COLO829 (cell line): ENCODE measurements around the gene CNOT6.
"Not testable (repeated sequence)": the region's sequence is repeated elsewhere in the genome, so short reads cannot be mapped to it uniquely, and the experiment has no call there.

Experiments used
- DNase-seq: peaks from one replicate; pipeline ENCODE4 v3.0.0; 2012; ENCODE audit warnings: low spot score

The CNOT6 gene

DNA sequence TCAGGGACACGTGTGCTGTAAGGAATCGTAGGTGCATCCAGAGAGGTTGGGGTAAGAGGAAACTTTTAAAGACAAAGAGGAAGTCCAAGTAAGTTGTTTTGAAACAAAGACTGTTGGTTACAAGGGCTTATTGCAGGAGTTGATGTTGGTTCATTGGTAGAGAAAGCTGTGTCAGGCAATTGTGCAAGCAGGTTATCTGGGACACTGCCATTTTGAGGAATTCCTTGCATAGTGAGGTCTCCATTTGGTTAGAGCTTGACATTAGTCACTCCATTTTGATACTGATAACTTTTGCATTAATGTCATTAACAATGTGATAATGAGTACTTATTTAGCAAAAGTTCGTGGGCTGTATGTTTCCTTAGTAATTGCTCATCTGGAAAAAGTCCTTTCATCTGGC is 24.9 kb downstream of the CNOT6 start:
- no peak for DNase-seq

DNA sequence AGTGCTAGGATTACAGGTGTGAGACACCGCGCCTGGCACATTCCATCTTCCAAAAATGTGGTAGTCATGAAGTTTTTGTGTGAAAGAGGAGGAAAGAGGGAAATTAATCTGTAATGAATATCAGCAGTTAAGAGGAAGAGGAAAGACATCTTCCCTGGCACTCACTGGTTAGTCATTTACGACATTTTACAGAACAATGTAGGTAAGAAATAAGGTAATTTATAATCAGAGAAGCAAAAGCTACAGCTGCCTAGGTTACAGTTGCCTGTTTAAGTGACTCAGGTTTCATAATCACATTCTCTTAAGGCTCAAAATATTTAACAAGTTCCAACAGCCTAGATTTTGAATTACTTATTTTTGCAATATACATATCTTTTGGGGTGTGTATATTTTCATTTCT is 26.9 kb downstream of the CNOT6 start:
- DNase-seq: no peak

DNA sequence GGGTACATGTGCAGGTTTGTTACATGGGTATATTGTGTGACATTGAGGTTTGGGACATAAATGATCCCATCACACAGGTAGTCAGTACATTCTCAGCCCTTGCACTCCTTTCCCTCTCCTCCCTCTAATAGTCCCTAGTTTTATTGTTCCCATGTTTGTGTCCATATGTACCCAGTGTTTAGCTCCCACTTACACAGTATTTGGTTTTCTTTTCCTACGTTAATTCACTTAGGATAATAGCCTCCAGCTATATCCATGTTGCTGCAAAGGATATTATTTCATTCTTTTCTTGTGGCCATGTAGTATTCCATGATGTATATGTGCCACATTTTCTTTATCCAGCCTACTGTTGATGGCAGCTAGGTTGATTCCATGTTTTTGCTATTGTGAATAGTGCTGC is 27.4 kb downstream of the CNOT6 start:
- no peak for DNase-seq

DNA sequence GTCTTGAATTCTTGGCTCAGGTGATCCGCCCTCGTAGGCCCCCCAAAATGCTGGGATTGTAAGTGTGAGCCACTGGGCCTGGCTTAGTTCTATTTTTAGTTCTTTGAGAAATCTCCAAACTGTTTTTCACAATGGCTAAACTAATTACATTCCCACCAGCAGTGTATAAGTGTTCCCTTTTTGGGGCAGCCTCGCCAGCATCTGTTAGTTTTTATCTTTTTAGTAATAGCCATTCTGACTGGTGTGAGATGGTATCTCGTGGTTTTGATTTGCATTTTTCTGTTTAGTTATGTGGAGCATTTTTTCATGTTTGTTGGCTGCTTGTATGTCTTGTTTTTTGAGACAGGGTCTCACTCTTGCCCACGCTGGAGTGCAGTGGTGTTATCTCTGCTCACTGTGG is 28.2 kb downstream of the CNOT6 start:
- DNase-seq: no peak

DNA sequence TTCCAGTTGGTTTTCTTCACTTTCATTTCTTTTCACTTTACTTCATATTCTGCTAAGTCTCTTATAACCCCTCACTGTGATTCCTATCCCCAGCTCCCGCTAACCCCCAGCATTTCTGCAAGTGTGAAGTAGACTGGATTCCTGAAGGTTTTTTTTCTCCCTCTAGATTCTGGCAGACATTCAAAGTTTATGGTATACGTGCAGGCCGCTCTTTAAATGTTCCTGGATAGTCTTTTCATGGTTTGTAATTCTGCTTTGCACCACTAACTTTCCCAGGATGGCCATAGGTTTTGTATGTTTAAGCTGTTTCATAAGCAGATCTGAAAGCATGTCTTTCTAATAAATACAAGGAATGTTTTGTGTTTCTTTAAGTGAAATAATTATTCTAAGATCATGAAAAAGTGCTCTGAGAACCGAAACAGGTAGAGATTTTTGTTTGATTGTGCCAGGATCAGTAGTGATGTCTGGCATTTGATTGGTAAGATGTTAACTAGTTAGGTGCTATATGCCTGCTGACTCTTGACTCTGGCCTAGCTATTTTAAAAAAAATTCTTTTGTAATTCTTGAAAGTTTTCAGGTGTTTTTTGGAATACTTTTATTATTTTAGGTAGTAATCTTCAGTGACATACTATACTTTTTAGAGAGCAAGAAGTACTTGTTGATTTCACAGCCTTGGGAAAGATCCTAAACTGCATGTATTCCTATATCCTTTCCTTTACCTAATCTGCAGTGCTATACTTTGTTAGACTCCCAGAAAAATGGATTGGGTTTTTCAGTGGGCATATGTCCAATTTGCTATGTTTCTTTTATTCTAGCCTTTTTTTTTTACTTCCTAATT is 29.7 kb downstream of the CNOT6 start:
- DNase-seq: no peak

DNA sequence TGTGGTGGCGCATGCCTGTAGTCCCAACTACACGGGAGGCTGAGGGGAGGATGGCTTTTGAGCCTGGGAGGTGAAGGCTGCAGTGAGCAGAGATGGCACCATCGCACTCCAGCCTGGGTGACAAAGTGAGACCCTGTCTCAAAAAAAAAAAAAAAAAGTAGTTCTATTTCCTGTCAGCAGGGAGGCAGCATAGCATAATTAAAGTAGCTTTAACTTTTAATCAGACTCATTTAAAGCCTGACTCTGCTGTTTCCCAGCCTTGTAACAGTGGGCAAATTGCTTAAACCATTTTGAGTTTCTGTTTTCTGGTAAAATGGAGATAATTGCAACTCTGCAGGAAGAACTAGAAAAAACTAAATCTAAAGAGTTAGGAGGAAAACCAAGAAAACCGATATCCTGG is 31.2 kb downstream of the CNOT6 start:
- no peak for DNase-seq

DNA sequence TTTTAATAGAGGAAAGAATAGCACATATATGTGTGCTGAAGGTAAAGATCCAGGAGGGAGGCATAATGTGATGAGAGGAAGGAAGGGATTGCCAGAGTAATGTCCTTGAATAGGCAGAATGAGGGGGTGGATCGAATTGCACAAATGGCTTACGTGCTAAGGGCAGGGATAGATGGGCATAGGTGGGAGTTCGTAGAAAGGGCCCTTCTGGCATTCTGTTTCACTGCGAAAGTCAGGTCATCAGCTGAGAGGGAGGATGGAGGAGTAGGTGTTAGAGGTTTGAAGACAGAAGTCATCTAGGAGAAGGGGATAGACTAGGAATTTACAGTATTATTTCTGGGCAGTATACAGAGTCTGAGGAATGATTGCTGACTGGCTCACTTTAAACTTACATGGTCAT is 32.1 kb downstream of the CNOT6 start:
- DNase-seq: no peak

DNA sequence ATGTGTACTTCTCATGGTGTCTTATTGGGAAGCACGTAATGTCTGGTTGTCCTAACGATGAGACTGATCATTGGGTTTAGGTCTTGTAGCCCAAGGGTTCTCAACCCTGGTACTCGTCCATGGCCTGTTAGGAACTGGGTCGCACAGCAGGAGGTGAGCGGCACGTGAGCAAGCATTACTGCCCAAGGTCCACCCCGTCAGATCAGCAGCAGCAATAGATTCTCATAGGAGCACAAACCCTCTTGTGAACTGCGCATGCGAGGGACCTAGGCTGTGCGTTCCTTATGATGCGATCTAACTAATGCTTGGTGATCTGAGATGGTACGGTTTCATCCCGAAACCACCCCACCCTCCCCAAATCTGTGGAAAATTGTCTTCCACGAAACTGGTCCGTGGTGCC is 33.5 kb downstream of the CNOT6 start:
- no peak for DNase-seq

DNA sequence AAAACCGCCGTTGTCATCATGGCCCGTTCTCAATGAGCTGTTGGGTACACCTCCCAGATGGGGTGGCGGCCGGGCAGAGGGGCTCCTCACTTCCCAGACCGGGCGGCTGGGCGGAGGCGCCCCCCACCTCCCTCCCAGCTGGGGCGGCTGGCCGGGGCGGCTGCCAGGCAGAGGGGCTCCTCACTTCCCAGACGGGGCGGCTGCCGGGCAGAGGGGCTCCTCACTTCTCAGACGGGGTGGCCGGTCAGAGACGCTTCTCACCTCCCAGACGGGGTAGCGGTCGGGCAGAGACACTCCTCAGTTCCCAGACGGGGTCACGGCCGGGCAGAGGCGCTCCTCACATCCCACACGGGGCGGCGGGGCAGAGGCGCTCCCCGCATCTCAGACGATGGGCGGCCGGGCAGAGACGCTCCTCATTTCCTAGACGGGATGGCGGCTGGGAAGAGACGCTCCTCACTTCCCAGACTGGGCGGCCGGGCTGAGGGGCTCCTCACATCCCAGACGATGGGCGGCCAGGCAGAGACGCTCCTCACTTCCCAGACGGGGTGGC is 36.9 kb downstream of the CNOT6 start:
- not testable (repeated sequence) for DNase-seq

DNA sequence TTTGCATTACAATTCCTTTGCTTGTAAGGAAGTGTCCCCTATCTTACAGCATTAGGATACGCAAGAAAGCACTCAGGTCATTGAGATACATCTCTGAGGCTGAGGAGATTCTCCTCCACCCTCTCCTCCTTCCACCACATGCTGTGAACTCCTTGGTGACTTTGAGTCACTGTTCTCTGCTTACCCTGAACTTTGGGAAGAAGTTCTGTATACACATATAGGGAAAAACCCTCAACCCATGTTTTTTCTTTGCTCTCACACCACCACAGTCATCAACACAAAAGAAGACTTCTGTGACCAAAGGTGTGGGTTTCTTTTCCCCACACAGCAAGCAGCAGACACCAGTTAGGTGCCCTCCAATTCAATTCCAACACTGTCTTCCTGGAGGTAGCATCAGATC is 38.1 kb downstream of the CNOT6 start:
- no peak for DNase-seq

DNA sequence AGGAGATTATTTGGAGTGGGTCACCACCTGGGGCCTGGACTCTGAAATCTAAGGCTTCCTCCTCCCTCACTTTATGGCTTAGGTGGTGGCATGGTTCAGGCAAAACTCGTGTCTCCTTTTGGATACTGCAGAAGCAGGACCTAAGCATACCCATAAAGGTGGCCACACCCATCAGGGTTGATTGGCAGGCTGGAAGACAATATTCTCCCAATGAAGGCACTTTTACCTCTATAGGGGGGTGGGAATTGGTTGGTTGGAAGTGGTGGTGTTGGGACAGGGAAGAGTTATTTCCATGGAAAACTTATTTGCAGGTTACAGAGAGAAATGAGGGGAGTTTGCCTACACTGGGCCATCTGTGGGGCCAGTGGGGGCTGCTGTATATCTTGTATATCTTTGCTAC is 39.7 kb downstream of the CNOT6 start:
- DNase-seq: no peak

DNA sequence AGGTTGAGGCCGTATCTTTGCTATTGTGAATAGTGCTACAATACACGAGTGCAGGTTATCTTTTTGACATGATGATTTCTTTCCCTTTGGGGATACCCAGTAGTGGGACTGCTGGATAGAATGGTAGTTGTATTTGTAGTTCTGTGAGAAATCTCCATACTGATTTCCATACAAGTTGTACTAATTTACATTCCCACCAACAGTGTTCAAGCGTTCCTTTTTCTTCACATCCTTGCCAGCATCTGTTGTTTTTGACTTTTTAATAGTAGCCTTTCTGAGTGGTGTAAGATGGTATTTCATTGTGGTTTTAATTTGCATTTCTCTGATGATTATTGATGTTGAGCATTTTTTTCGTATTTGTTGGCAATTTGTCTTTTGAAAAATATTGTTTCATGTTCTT is 41.4 kb downstream of the CNOT6 start:
- DNase-seq: no peak

DNA sequence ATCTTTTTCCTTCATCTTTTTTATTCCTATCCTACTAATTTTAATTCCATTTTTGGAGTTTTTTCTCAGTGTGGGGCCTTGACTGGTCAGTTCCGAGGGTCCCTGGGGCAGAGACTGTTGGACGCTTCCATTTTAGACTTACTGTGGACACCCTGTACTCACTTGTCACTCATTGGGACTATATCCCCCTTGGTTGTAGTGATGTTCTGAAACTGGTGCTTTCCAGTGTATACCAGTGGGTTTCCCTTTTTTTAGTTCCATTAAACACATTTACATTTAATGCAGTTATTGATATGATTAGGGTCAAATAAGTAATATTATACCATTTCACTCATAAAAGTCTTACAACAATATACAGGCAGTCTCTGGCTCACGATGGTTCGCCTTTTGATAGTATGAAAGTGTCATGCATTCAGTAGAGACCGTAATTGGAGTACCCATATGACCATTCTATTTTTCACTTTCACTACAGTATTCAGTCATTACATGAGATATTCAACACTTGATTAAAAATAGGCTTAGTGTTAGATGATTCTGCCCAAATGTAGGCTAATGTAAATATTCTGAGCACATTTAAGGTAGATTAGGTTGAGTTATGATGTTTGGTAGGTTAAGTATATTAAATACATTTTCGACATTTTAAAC is 46.0 kb downstream of the CNOT6 start:
- no peak for DNase-seq

DNA sequence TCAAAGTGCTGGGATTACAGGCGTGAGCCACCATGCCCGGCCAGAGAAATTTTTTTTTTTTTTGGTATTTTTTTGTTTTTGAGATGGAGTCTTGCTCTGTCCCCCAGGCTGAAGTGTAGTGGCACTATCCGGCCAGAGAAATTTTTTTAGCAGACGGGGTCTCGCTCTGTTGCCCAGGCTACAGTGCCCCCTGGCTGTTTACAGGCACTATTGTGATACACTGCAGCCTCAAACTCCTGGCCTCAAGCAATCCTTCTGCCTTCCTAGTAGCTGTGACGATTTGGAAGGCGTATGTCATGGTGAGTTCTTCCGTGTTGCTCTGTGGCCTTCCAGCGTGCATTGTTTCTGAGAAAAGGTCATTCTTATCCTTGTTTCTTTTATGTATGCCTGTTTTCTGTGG is 47.5 kb downstream of the CNOT6 start:
- no peak for DNase-seq

DNA sequence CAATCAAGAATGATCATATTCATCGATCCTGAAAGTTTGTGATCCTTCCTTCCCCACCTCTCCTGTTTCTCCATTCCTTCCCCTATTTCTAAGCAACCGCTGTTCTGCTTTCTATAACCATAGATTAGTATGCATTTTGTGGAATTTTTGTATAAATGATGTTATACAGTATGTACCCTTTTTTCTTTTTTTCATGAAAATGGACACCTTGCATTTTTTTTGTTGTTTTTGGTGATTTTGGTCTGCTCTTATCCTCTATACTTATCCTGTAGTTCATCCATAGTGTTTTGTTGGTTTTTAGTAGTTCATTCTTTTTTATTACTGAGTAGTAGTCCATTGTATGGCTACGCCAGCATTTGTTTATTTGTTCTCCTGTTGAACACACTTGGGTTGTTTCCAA is 51.1 kb downstream of the CNOT6 start:
- DNase-seq: no peak

DNA sequence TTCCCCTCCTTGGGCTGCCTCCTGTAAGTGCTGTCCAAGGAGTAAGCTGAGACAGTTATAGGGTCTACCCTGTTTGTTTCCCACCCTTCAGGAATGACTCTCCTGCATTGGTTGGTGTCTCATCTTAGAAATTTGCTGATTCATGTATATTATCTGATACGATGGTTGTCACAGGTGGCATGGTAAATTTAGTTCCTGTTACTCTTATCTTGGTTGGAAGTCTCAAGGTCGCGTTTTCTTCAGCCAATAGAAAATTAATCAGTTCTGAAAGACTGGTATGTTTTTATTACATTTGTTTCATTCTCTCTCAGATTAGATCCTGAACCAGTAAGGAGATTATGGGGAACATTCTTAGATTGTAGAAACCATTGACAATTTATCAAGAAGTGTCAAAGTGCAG is 54.4 kb downstream of the CNOT6 start:
- no peak for DNase-seq

DNA sequence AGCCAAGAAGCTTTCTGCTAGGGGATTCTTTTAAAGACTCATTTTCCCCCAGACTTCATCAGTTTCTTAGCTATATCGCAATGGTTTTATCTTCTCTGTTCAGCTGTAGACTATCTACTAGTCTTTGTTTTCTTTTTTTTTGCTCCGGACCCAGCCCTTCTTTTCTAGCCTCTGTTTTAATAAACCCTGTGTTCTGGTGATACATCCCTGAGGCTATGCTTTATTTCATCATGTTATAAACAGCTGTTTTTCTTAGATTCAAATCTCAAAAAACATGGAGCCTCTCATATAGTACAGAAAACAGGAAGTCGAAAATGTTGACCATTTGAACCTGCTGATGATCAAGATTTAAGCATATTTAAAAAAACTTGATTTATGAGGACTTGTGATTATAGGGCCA is 59.4 kb downstream of the CNOT6 start:
- no peak for DNase-seq

DNA sequence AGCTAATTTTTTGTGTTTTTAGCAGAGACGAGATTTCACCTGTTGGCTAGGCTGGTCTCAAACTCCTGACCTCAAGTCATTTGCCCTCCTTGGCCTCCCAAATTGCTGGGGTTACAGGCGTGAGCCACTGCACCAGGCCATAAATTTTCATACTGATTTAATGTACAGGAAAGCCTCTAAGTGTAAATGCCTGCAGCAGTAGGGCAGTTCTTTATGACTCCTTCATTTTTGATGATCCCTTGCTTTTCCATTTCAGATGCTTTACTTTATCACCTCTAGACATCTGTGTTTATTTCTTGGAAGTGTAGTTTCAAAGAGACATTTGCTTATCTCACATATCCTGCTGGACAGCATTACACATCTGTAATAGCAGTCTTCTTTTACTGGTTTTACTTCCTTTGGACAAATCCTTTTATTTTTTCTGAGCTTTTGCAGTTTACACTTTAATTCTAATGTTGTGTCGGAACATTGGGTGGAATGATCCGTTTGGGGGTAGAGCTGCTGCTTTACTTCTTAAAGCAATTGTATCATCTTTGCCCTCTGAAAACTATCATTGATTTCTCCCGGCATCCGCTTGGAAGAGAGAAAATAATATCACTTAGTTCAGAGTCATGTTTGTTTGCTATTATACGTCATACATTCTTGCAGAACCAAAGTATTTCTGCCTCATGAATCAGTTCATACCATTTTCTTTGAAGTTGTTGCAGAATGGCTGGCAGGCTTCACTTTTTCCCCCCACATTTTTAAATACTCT is 61.2 kb downstream of the CNOT6 start:
- no peak for DNase-seq

DNA sequence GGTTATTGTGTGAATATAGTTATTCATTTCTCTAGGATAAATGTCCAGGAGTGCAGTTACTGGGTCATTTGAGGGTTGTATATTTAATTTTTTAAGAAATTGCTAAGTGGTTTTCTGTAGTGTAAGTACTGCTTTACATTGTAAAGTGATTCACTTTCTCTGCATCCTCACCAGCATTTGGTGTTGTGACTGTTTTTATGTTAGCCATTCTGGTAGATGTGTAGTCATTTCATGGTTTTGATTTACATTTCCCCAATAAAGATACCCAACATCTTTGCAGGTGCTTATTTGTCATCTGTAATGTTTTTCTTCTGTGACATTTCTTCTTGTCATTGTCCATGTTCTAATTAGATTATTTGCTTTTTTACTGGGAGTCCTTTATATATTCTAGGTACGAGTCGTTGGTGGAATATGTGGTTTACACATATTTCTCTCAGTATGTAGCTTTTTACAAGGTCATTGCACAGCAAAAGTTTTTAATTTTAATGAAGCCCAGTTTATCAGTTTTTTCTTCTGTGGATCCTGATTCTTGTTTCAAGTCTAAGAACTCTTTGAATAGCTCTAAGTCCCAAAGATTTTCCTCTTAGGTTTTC is 63.1 kb downstream of the CNOT6 start:
- no peak for DNase-seq

DNA sequence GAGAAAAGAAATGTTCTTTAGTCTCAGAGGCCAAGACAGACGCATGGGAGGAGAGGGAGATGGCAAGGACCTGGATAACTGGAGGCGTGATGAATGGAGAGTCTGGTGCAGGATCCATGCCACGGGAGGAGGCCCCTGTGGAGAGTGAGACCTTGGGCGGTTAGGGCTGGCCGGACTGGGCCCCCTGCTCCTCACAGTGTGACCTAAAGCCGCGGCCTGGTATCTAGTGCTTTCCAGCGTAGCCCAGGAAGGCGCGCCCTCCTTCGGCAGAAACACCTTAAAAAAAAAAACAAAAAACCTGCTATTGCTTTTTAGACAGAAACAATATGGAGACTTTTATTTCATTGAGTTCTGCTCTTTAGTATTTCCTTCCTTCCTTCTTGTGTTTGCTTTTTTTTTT is 64.1 kb downstream of the CNOT6 start:
- DNase-seq: no peak

DNA sequence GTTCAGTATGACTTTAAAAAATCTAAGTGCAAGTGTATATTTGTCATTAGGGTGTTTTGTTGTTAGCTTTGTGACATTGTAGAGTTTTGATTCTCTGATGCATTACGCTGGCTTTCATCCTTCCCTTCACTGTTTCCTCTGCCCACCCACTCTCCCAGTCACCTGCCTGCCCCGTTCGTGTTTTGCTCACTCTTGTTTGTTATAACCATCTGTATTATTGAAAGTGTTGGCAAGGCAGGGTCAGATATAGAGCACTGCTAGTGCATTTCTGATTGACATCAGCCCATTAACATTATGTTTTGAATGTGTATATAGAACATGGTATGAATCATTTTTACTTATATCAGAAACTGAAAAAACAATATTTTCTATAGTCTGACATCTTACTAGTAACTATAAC is 69.8 kb downstream of the CNOT6 start:
- DNase-seq: no peak

DNA sequence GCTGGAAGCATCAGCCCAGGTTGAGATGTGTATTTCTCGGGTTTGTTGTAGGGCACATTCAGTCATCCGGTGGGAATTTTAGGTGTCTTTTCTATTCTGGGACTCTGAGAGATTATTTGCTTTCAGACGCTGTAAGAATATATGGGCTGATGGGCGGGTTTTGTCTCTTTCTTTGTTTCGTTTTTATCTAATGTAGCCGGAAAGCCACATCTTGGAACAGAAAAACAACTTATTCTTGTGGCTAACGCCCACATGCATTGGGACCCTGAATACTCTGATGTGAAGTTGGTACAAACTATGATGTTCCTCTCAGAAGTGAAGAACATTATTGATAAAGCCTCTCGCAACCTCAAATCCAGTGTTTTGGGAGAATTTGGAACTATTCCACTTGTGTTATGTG is 74.7 kb downstream of the CNOT6 start:
- no peak for DNase-seq

DNA sequence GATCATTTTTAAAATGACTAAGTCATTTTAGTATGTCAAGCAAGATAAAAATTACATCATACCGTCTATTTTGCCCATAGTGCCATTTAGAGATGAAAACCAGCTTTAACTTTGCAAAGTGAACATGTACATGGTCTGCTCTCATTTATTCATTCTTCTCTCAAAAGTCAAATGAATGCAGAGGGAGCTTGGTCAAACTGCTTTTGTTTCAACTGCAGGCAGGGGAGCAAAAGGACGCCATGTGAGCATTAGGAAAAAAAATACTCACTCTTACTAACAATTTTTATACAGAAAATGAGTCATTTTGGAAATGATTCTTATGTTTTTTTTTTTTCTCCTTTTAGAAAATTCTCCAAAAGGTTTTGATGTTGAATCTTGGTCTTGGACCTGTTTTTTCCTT is 81.4 kb downstream of the CNOT6 start:
- no peak for DNase-seq
